HCT116 (cell line): ENCODE measurements around the gene CUL4A. TPM values are rescaled to one million over a fixed set of nuclear protein-coding genes. Genes with fewer than 3 reads are reported as not detected.

Experiments used
- ATAC-seq: fragments of 200-7000 bp; cut with Tn5 transposase; 2 replicates; pipeline ENCODE4 v1.9.1; 2020; ENCODE audit warnings: mild to moderate bottlenecking, moderate library complexity
- BruUV-seq: library from RNA; stranded (reverse); fragments of 400-500 nt; replicated peaks from 2 replicates; lab custom pipeline; 2021; lab: Mats Ljungman, UMichigan
- CTCF ChIA-PET: fragments of 300-600 bp; sonication (Branson Sonifier 250); formaldehyde crosslinking; loops from one replicate; lab custom pipeline; 2021; ENCODE audit warnings: antibody characterized with exemption; lab: Charles Lee
- POLR2A ChIA-PET: fragments of 300-600, 350-600 bp; sonication (Branson Sonifier 250); formaldehyde crosslinking; loops from one replicate; lab custom pipeline; 2021; ENCODE audit warnings: antibody characterized with exemption; lab: Charles Lee
- RAD21 ChIA-PET, 2 experiments: fragments of 300-600 bp; sonication (Branson Sonifier 250); formaldehyde crosslinking; loops; one replicate each; lab custom pipeline; 2023; ENCODE audit warnings: low total read pairs in 2 of 2; ENCODE audit not compliant: uncharacterized antibody in 2 of 2, unreplicated experiment in 2 of 2, low non-redundant PET in 1 of 2; lab: Charles Lee
- DNase-seq: peaks from one replicate; pipeline ENCODE4 v3.0.0-alpha.2; 2010; ENCODE audit warnings: low read depth, low spot score
- H2AFZ ChIP-seq: fragments of 200-600 bp; shearing (Covaris generic), sonication (generic); 2 replicates; pipeline ENCODE4 v1.6.1; 2017; ENCODE audit warnings: low read depth, mixed run types, mixed read lengths, antibody characterized with exemption, low read length; ENCODE audit not compliant: poor library complexity, severe bottlenecking
- H3K27ac ChIP-seq: 2 replicates; pipeline ENCODE4 v1.5.1; 2012; ENCODE audit warnings: low read depth, low read length
- H3K27me3 ChIP-seq: fragments of 200-600 bp; sonication (generic); 2 replicates; pipeline ENCODE4 v1.6.1; 2016; ENCODE audit warnings: mixed run types, low read length, mixed read lengths; ENCODE audit not compliant: insufficient read depth
- H3K36me3 ChIP-seq, 2 experiments: fragments of 200-500 bp in 1 of 2; fragments of 200-600 bp in 1 of 2; sonication (Bioruptor generic) in 1 of 2; sonication (generic) in 1 of 2; 2 replicates each; pipeline versions ENCODE4 v1.5.1 to v1.6.1; 2014 to 2016; ENCODE audit warnings: low read length in 2 of 2, inconsistent platforms in 1 of 2, mixed read lengths in 1 of 2, mixed run types in 1 of 2; ENCODE audit not compliant: insufficient read depth in 2 of 2, control insufficient read depth in 1 of 2
- H3K4me1 ChIP-seq, 2 experiments: fragments of 200-600 bp in 1 of 2; sonication (generic) in 1 of 2; 2 replicates each; pipeline versions ENCODE4 v1.5.1 to v1.6.1; 2012 to 2017; ENCODE audit warnings: low read length in 2 of 2, inconsistent platforms in 1 of 2, mild to moderate bottlenecking in 1 of 2, mixed read lengths in 1 of 2, mixed run types in 1 of 2, moderate library complexity in 1 of 2; ENCODE audit not compliant: insufficient read depth in 2 of 2, control insufficient read depth in 1 of 2
- H3K4me2 ChIP-seq: fragments of 200-600 bp; sonication (generic); 2 replicates; pipeline ENCODE4 v1.6.1; 2017; ENCODE audit warnings: mixed run types, low read length, mixed read lengths
- H3K4me3 ChIP-seq, 2 experiments: fragments of 200-600 bp in 1 of 2; sonication (generic) in 1 of 2; replicated peaks in 1 of 2; 2 replicates each; pipeline ENCODE4 v1.5.1; 2011 to 2016; ENCODE audit warnings: low read length in 2 of 2, control low read depth in 1 of 2, low read depth in 1 of 2, mild to moderate bottlenecking in 1 of 2, mixed read lengths in 1 of 2, mixed run types in 1 of 2
- H3K79me2 ChIP-seq: fragments of 200-600 bp; sonication (generic); 2 replicates; pipeline ENCODE4 v1.6.1; 2017; ENCODE audit warnings: mild to moderate bottlenecking, mixed run types, low read length, moderate library complexity, mixed read lengths; ENCODE audit not compliant: insufficient read depth
- H3K9ac ChIP-seq: fragments of 200-600 bp; sonication (generic); 2 replicates; pipeline ENCODE4 v1.6.1; 2016; ENCODE audit warnings: low read length, mixed read lengths
- H3K9me2 ChIP-seq: fragments of 200-600 bp; sonication (generic), shearing (Covaris generic); 2 replicates; pipeline ENCODE4 v1.6.1; 2017; ENCODE audit warnings: mixed run types, mild to moderate bottlenecking, moderate library complexity; ENCODE audit not compliant: insufficient read depth
- H3K9me3 ChIP-seq, 2 experiments: fragments of 200-500 bp in 1 of 2; fragments of 200-600 bp in 1 of 2; sonication (Bioruptor generic) in 1 of 2; sonication (generic) in 1 of 2; 2 replicates each; pipeline ENCODE4 v1.6.1; 2014 to 2017; ENCODE audit warnings: low read length in 2 of 2, mixed read lengths in 2 of 2, inconsistent platforms in 1 of 2, low read depth in 1 of 2, mild to moderate bottlenecking in 1 of 2, mixed run types in 1 of 2, moderate library complexity in 1 of 2; ENCODE audit not compliant: control insufficient read depth in 1 of 2, insufficient read depth in 1 of 2
- H4K20me1 ChIP-seq: fragments of 200-600 bp; sonication (generic), shearing (Covaris generic); 2 replicates; pipeline ENCODE4 v1.6.1; 2017; ENCODE audit warnings: mixed run types, mild to moderate bottlenecking, moderate library complexity; ENCODE audit not compliant: insufficient read depth
- EZH2phosphoT487 ChIP-seq: fragments of 200-600 bp; IDR thresholded peaks from 2 replicates; pipeline ENCODE4 v1.6.1; 2018; ENCODE audit warnings: antibody characterized with exemption, borderline replicate concordance
- FOSL1 ChIP-seq: IDR thresholded peaks from 2 replicates; pipeline ENCODE4 v1.6.1; 2012; ENCODE audit warnings: low read depth
- JUND ChIP-seq: IDR thresholded peaks from 2 replicates; pipeline ENCODE4 v1.6.1; 2012
- MAX ChIP-seq: IDR thresholded peaks from 2 replicates; pipeline ENCODE4 v1.6.1; 2012
- POLR2A ChIP-seq: IDR thresholded peaks from 2 replicates; pipeline ENCODE4 v1.7.0; 2011; ENCODE audit warnings: borderline replicate concordance; ENCODE audit not compliant: insufficient read depth, insufficient read length; ENCODE audit errors: extremely low read depth
- POLR2AphosphoS5 ChIP-seq: IDR thresholded peaks from 2 replicates; pipeline ENCODE4 v1.6.1; 2011; ENCODE audit warnings: mild to moderate bottlenecking, low read depth, low read length, moderate library complexity
- RAD21 ChIP-seq: IDR thresholded peaks from 2 replicates; pipeline ENCODE4 v1.6.1; 2012; ENCODE audit warnings: low read depth, mild to moderate bottlenecking
- SIN3A ChIP-seq: IDR thresholded peaks from 2 replicates; pipeline ENCODE4 v1.6.1; 2012; ENCODE audit warnings: low read depth
- SP1 ChIP-seq: IDR thresholded peaks from 2 replicates; pipeline ENCODE4 v1.6.1; 2012; ENCODE audit warnings: low read depth
- SRF ChIP-seq: IDR thresholded peaks from 2 replicates; pipeline ENCODE4 v1.6.1; 2012; ENCODE audit warnings: low read depth
- TCF7L2 ChIP-seq: IDR thresholded peaks from 2 replicates; pipeline ENCODE4 v1.7.0; 2011; ENCODE audit warnings: borderline replicate concordance, inconsistent platforms; ENCODE audit not compliant: insufficient read depth, insufficient read length; ENCODE audit errors: extremely low read depth
- YY1 ChIP-seq: IDR thresholded peaks from 2 replicates; pipeline ENCODE4 v1.6.1; 2011; ENCODE audit warnings: low read length, low read depth, moderate library complexity, mild to moderate bottlenecking; ENCODE audit not compliant: insufficient replicate concordance; ENCODE audit errors: extremely low read depth
- ZBTB33 ChIP-seq: IDR thresholded peaks from 2 replicates; pipeline ENCODE4 v1.6.1; 2011; ENCODE audit warnings: mild to moderate bottlenecking, low read length, moderate library complexity; ENCODE audit not compliant: insufficient replicate concordance; ENCODE audit errors: extremely low read depth
- ZFX ChIP-seq: fragments of 450-650 bp; IDR thresholded peaks from 2 replicates; pipeline ENCODE4 v1.6.1; 2017
- ZNF274 ChIP-seq: fragments of 200-500 bp; sonication (Bioruptor generic); IDR thresholded peaks from 2 replicates; pipeline ENCODE4 v1.6.1; 2014; ENCODE audit warnings: mild to moderate bottlenecking, low read depth, low read length, inconsistent platforms
- intact Hi-C: fragments of 100-400 bp; cut with micrococcal nuclease; formaldehyde crosslinking; loops from 2 replicates; pipeline ENCODE4 v1.10.0; 2022
- total RNA-seq: library from RNA; stranded (reverse); gene quantifications from one replicate; pipeline ENCODE4 v1.2.1, GENCODE V29; 2021; ENCODE audit not compliant: unreplicated experiment
- TF ChIP-seq, protein P1 (sequence below): IDR thresholded peaks from 2 replicates; pipeline ENCODE4 v1.6.1; 2012
- TF ChIP-seq, protein P2 (sequence below): IDR thresholded peaks from 2 replicates; pipeline ENCODE4 v1.6.1; 2012; ENCODE audit warnings: low read depth

The CUL4A gene
- total RNA-seq, 1 experiment from 2014 or later: 76.5 TPM

DNA sequence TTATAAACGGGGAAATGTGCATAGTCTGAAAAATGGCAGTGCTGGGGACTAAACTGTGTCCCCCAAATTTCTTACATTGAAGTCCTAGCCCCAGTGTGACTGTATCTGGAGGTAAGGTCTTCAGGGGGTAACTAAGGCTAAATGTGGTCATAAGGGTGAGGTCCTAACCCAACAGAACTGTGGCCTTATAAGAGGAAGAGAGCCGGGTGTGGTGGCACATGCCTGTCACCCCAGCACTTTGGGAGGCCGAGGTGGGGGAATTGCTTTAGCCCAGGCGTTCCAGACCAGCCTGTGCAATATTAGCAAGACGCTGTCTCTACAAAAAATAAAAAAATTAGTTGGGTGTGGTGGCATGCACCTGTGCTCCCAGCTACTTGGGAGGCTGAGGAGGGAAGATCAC, 33.1 kb upstream of the CUL4A start (continued):
- TF ChIP-seq ZBTB33 (no peak), SRF (no peak), RAD21 (no peak)

- TF ChIP-seq EZH2phosphoT487 (no peak), FOSL1 (no peak), MAX (no peak), TCF7L2 (no peak), ZNF274 (no peak), ZFX (no peak), YY1 (no peak), JUND (no peak), POLR2AphosphoS5 (no peak), POLR2A (no peak), SRF (no peak), SIN3A (no peak), SP1 (no peak)
- TF ChIP-seq, protein P1, sequence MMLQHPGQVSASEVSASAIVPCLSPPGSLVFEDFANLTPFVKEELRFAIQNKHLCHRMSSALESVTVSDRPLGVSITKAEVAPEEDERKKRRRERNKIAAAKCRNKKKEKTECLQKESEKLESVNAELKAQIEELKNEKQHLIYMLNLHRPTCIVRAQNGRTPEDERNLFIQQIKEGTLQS: no peak
- TF ChIP-seq, protein P2, sequence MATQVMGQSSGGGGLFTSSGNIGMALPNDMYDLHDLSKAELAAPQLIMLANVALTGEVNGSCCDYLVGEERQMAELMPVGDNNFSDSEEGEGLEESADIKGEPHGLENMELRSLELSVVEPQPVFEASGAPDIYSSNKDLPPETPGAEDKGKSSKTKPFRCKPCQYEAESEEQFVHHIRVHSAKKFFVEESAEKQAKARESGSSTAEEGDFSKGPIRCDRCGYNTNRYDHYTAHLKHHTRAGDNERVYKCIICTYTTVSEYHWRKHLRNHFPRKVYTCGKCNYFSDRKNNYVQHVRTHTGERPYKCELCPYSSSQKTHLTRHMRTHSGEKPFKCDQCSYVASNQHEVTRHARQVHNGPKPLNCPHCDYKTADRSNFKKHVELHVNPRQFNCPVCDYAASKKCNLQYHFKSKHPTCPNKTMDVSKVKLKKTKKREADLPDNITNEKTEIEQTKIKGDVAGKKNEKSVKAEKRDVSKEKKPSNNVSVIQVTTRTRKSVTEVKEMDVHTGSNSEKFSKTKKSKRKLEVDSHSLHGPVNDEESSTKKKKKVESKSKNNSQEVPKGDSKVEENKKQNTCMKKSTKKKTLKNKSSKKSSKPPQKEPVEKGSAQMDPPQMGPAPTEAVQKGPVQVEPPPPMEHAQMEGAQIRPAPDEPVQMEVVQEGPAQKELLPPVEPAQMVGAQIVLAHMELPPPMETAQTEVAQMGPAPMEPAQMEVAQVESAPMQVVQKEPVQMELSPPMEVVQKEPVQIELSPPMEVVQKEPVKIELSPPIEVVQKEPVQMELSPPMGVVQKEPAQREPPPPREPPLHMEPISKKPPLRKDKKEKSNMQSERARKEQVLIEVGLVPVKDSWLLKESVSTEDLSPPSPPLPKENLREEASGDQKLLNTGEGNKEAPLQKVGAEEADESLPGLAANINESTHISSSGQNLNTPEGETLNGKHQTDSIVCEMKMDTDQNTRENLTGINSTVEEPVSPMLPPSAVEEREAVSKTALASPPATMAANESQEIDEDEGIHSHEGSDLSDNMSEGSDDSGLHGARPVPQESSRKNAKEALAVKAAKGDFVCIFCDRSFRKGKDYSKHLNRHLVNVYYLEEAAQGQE: no peak
- TF ChIP-seq, all 23 proteins: peak for 0
- no peak overlapping the region for H3K27ac ChIP-seq
- H3K9ac ChIP-seq: no peak overlapping the region
- H3K4me1 ChIP-seq: no peaks in the 10 kb centered on the region; a peak in 1 of 4 replicates
- DNase-seq: no peak
- no peaks in the 10 kb centered on the region for H3K9me2 ChIP-seq
- no peaks in the 10 kb centered on the region for H3K79me2 ChIP-seq
- intact Hi-C loops: no loop called here
- H3K9me3 ChIP-seq: no peaks in the 10 kb centered on the region
- H2AFZ ChIP-seq: no peak overlapping the region
- H3K4me2 ChIP-seq: no peak overlapping the region
- no peaks in the 10 kb centered on the region for H4K20me1 ChIP-seq
- RAD21 ChIA-PET: no interaction called here
- POLR2A ChIA-PET: no interaction called here
- H3K36me3 ChIP-seq: peaks cover 44 to 55% of the 10 kb centered on the region in 2 experiments
- CTCF ChIA-PET: no interaction called here
- BruUV-seq: no TSS peak
- H3K4me3 ChIP-seq: no peak overlapping the region
- no peaks in the 10 kb centered on the region for H3K27me3 ChIP-seq
- ATAC-seq: no peak
Measured at GRCh38 chr13:113176822-113177221, 32.6 kb upstream of the CUL4A start.
